C4-2B (cell line): ENCODE measurements around the gene COPB2.

Source experiments
- H3K27ac ChIP-seq: fragments of 450-650 bp; 2 replicates; pipeline ENCODE4 v1.5.1; 2017
- ZFX ChIP-seq: fragments of 450-650 bp; IDR thresholded peaks from 2 replicates; pipeline ENCODE4 v1.6.1; 2017
- TF ChIP-seq, protein P1 (sequence below): fragments of 450-650 bp; conservative IDR thresholded peaks from 2 replicates; pipeline ENCODE4 v1.5.1; 2017; ENCODE audit warnings: mild to moderate bottlenecking

The COPB2 gene

DNA sequence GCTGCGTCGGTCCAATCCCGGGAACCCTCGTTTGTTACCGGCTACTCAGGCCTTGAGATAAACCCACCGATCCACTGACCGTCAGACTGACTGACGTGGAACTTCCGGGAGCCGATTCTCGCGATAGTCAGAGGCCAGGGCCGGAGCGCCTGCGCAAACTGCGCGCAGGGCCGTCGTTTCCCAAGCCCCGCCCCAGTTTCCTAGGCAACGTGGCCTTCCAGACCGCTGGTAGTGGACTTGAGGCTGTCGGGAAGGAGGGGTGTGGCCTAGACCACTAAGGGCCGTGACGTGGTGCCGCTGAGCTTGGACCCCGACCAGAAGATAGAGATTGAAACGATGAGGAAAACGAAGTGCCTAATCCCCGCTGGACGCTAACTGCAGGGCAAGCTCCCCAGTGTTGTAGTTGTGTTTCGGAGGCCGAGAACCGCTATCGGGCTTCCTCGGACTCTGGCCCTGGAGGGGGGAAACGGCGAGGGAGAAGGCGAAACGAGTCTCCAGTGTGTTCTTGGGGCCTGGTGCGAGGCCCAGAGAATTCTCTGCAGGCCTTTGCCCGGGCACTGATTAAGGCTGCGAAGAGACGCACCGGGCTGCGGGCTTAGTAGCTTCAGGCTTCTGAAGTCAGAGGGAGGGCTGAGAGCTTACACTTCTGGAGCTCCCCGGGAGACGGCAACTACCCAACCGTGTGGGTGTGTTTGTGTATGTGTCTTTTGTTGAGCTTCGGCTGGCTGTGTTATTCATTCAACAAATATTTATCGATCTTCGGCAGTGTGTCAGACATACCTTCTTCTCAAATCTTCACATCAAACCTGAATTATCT, at the start of gene COPB2:
COPB2 (minus strand) TSS at position 96 of the 817 bp plus-strand sequence. CDS start 97 bp downstream, outside the sequence.
- TF ChIP-seq, protein P1, sequence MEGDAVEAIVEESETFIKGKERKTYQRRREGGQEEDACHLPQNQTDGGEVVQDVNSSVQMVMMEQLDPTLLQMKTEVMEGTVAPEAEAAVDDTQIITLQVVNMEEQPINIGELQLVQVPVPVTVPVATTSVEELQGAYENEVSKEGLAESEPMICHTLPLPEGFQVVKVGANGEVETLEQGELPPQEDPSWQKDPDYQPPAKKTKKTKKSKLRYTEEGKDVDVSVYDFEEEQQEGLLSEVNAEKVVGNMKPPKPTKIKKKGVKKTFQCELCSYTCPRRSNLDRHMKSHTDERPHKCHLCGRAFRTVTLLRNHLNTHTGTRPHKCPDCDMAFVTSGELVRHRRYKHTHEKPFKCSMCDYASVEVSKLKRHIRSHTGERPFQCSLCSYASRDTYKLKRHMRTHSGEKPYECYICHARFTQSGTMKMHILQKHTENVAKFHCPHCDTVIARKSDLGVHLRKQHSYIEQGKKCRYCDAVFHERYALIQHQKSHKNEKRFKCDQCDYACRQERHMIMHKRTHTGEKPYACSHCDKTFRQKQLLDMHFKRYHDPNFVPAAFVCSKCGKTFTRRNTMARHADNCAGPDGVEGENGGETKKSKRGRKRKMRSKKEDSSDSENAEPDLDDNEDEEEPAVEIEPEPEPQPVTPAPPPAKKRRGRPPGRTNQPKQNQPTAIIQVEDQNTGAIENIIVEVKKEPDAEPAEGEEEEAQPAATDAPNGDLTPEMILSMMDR: no peak
- peak; percentile 61 for TF ChIP-seq ZFX
- H3K27ac ChIP-seq: peak within 1 kb of the TSS; percentile 93

DNA sequence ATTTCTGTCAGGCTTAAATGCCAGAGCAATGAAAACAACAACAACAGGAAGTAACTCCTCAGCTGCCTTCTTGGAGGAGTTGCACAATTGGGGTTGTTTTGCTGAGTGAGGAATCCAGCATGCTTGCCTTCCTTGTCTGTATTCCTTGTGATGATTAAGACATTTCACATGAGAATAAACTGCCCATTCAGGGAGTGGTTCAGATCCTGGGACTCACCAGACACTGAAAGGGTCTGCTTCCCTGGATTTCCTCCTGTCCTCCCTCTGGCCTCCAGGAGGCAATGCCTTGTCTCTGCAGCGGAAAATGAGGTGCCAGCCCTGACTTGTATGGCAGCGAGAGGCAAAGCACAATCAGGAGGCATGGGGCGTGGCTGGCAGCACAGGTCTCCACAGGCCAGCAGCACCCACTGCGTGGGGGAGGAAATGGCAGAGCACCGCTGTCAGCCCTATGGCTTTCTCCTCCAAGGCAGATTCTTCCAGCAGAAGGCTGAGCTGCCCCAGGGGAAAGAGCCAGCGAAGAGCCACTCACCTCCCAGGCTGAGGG, 45.4 kb upstream of the COPB2 start:
- TF ChIP-seq ZFX: no peak
- TF ChIP-seq, protein P1: no peak
- no peak overlapping the region for H3K27ac ChIP-seq

DNA sequence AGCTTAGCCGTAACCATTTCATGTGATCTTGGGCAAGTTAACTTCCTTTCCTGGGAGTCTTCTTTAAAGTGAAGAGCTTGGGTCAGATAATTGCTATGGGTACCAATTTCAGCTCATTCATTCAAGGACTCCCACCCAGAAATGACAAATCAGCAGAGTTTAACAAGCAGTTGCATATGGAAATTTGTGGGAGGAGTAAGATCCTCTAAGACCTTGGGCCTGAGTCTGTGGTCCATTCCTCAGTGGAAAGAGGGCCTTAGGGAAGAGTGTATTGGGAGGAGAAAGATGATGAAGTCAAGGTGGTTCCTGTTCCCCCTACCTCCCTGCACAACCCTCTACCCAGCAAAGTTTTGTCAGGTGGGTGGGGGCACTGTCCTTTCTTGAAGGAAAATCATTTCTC, 44.8 kb upstream of the COPB2 start:
- TF ChIP-seq ZFX: no peak
- TF ChIP-seq, protein P1: no peak

DNA sequence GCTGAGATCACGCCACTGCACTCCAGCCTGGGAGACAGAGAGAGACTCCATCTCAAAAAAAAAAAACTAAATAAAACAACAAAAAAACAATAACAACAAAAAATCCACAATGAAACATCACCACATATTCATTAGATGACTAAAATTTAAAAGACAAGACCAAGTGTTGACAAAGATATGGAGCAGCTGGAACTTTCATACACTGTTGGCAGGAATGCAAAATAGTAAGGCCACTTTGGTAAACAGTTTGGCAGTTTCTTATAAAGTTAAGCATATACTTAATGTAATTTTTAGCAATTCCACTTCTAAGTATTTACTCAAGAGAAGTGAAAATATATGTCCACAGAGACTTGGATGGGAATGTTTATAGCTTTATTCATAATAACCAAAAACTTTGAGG, 43.6 kb upstream of the COPB2 start:
- TF ChIP-seq ZFX: no peak
- TF ChIP-seq, protein P1: no peak
- no peak overlapping the region for H3K27ac ChIP-seq

More for the DNA sequence above, 44.8 kb upstream of the COPB2 start:
- H3K27ac ChIP-seq: no peak overlapping the region

DNA sequence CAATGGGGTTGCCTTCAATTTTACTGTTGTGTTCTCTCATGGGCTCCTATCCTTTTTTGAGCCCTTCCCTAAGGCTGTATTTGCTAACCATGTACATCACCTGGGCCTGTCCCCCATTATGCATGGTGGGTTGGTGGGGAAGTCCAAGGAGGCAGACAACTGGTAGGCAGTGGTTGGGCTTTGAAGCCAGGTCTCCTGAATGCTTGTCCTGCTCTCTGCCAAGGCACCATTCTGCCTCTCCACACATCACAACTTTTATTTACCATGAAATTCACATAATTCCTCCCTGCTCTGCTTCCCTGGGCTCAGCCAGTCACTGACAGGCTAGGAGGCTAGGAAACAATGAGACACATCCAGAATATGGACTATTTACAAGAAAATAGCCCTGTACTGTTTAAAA, 41.0 kb upstream of the COPB2 start:
- TF ChIP-seq, protein P1: no peak
- TF ChIP-seq ZFX: no peak

GRCh38 chr3:139427283-139428060, 38.0 kb upstream of the COPB2 start:
- TF ChIP-seq, protein P1: peak; percentile 96
- TF ChIP-seq ZFX: no peak
- H3K27ac ChIP-seq: no peak overlapping the region

More for the DNA sequence above, 41.0 kb upstream of the COPB2 start:
- H3K27ac ChIP-seq: no peak overlapping the region
